ENCODE measurements around the gene ZCCHC8. TPM values are rescaled to one million over a fixed set of nuclear protein-coding genes. Genes with fewer than 3 reads are reported as not detected.

Gene ZCCHC8
- total RNA-seq, 1 experiment from 2014 or later: 40.4 TPM

GRCh38 chr12:122421821-122422729 lies 78.7 kb downstream of the ZCCHC8 start, which contains the start of gene CLIP1:
Gene CLIP1 (minus strand): TSS chr12:122422669. CDS start chr12:122380452, 42,217 bp downstream.
- BruUV-seq (replicated peaks): no TSS peak
- ChIA-PET CTCF (interaction anchor here (0.5 to 1.4 kb wide), 5 partner anchors 8 to 63 kb away, joined by 3 to 11 read pairs (median 4); no protein-coding TSS in a partner anchor), POLR2A (ENCODE audit: low non-redundant PET) (no interaction called here)
- no peak for TF ChIP-seq EZH2 (IDR thresholded peaks at IDR 0.05; ENCODE audit: borderline replicate concordance, low read depth, low read length, poor library complexity, severe bottlenecking)
- TF ChIP-seq, protein P1, sequence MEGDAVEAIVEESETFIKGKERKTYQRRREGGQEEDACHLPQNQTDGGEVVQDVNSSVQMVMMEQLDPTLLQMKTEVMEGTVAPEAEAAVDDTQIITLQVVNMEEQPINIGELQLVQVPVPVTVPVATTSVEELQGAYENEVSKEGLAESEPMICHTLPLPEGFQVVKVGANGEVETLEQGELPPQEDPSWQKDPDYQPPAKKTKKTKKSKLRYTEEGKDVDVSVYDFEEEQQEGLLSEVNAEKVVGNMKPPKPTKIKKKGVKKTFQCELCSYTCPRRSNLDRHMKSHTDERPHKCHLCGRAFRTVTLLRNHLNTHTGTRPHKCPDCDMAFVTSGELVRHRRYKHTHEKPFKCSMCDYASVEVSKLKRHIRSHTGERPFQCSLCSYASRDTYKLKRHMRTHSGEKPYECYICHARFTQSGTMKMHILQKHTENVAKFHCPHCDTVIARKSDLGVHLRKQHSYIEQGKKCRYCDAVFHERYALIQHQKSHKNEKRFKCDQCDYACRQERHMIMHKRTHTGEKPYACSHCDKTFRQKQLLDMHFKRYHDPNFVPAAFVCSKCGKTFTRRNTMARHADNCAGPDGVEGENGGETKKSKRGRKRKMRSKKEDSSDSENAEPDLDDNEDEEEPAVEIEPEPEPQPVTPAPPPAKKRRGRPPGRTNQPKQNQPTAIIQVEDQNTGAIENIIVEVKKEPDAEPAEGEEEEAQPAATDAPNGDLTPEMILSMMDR (conservative IDR thresholded peaks at IDR 0.05; ENCODE audit: low read depth, low read length): peak; percentile 56
- Histone ChIP-seq H3K36me3 (ENCODE audit: insufficient read depth, low read length, poor library complexity, severe bottlenecking) (no peaks in the 10 kb centered on the region), H3K4me3 (ENCODE audit: low read depth, low read length, poor library complexity, severe bottlenecking) (peak within 1 kb of the TSS; percentile 87), H3K27ac (ENCODE audit: low read depth, low read length, poor library complexity, severe bottlenecking) (peak within 1 kb of the TSS; percentile 96), H3K9me3 (ENCODE audit: low read depth, low read length, poor library complexity, severe bottlenecking) (no peaks in the 10 kb centered on the region), H3K27me3 (replicated peaks; ENCODE audit: insufficient read depth, low read depth, low read length, poor library complexity) (no peaks in the 10 kb centered on the region), H3K4me1 (ENCODE audit: insufficient read depth, low read length, poor library complexity, severe bottlenecking) (peaks cover 17% of the 10 kb centered on the region)
- peak; percentile 76 for DNase-seq (ENCODE audit: low spot score)
- intact Hi-C loops (cut with micrococcal nuclease; ENCODE audit: unreplicated experiment): no loop called here

Other genes with a start within 250 kb of the ZCCHC8 start
- 34.3 and 35.3 TPM in 2 replicates for gene VPS33A, start 234.4 kb downstream of the ZCCHC8 start, total RNA-seq (2021)
- gene CLIP1, start 78.3 kb downstream of the ZCCHC8 start, total RNA-seq (2021): 52.1 and 62.2 TPM in 2 replicates
- gene RSRC2, start 26.0 kb upstream of the ZCCHC8 start, total RNA-seq (2021): 106 and 108 TPM in 2 replicates
- gene KNTC1, start 26.3 kb upstream of the ZCCHC8 start, total RNA-seq (2021): 111 and 118 TPM in 2 replicates
- 0.24 and 0.34 TPM in 2 replicates for gene HCAR2, start 202.4 kb upstream of the ZCCHC8 start, total RNA-seq (2021)
- gene HCAR3, start 215.9 kb upstream of the ZCCHC8 start, total RNA-seq (2021): 0.37 TPM in 1 of 2 replicates, not detected in the other
- gene HCAR1, start 229.9 kb upstream of the ZCCHC8 start, total RNA-seq (2021): 1.9 and 2.0 TPM in 2 replicates